Neutrophil (primary cell): ENCODE data around the gene FASLG.

Experiments used
- H3K27ac ChIP-seq: fragments of 200-600 bp; sonication (generic); 2 replicates; pipeline ENCODE4 v1.5.1; 2016; ENCODE audit warnings: mild to moderate bottlenecking, moderate library complexity
- H3K27me3 ChIP-seq: fragments of 200-600 bp; sonication (generic); 2 replicates; pipeline ENCODE4 v1.6.0; 2016; ENCODE audit warnings: mild to moderate bottlenecking
- H3K36me3 ChIP-seq: fragments of 200-600 bp; sonication (generic); 2 replicates; pipeline ENCODE4 v1.5.1; 2017
- H3K4me1 ChIP-seq, 2 experiments: fragments of 200-600 bp in 1 of 2; sonication (generic) in 1 of 2; 1 replicate in 1 of 2; 2 replicates in 1 of 2; pipeline versions ENCODE4 v1.5.1 to v1.6.1; 2013 to 2016; ENCODE audit warnings: low read depth in 1 of 2, low read length in 1 of 2, mild to moderate bottlenecking in 1 of 2, moderate library complexity in 1 of 2; ENCODE audit not compliant: control insufficient read depth in 1 of 2, insufficient read depth in 1 of 2
- H3K4me3 ChIP-seq, 2 experiments: fragments of 200-600 bp in 1 of 2; sonication (generic) in 1 of 2; 1 replicate in 1 of 2; 2 replicates in 1 of 2; pipeline ENCODE4 v1.5.1; 2013 to 2016; ENCODE audit warnings: low read depth in 1 of 2, low read length in 1 of 2, mild to moderate bottlenecking in 1 of 2, moderate library complexity in 1 of 2
- H3K9me3 ChIP-seq: fragments of 200-600 bp; sonication (generic); 2 replicates; pipeline ENCODE4 v1.5.1; 2016
- CTCF ChIP-seq: fragments of 200-600 bp; sonication (generic); IDR thresholded peaks from 2 replicates; pipeline ENCODE4 v1.5.1; 2016; ENCODE audit warnings: antibody characterized with exemption

FASLG gene

GRCh38 chr1:172628401-172628800, 30.5 kb upstream of the FASLG start:
- Histone ChIP-seq H3K9me3 (no peaks in the 10 kb centered on the region), H3K4me3 (no peak overlapping the region), H3K36me3 (no peaks in the 10 kb centered on the region), H3K4me1 (no peaks in the 10 kb centered on the region), H3K27me3 (no peaks in the 10 kb centered on the region), H3K27ac (no peak overlapping the region)
- TF ChIP-seq CTCF = no peak

GRCh38 chr1:172629170-172629569, 29.7 kb upstream of the FASLG start:
- Histone ChIP-seq H3K9me3 (no peaks in the 10 kb centered on the region), H3K36me3 (no peaks in the 10 kb centered on the region), H3K4me1 (no peaks in the 10 kb centered on the region), H3K27ac (no peak overlapping the region), H3K27me3 (no peaks in the 10 kb centered on the region), H3K4me3 (no peak overlapping the region)
- no peak for TF ChIP-seq CTCF

GRCh38 chr1:172629638-172630037, 29.3 kb upstream of the FASLG start:
- no peak for TF ChIP-seq CTCF
- Histone ChIP-seq H3K27me3 (no peaks in the 10 kb centered on the region), H3K9me3 (no peaks in the 10 kb centered on the region), H3K36me3 (no peaks in the 10 kb centered on the region), H3K4me3 (no peak overlapping the region), H3K27ac (no peak overlapping the region), H3K4me1 (no peaks in the 10 kb centered on the region)

GRCh38 chr1:172630056-172630818, 28.7 kb upstream of the FASLG start:
- no peak overlapping the region for H3K4me3 ChIP-seq
- no peaks in the 10 kb centered on the region for H3K9me3 ChIP-seq
- H3K4me1 ChIP-seq = no peaks in the 10 kb centered on the region
- no peak for TF ChIP-seq CTCF
- H3K27ac ChIP-seq = no peak overlapping the region
- no peaks in the 10 kb centered on the region for H3K27me3 ChIP-seq
- no peaks in the 10 kb centered on the region for H3K36me3 ChIP-seq

GRCh38 chr1:172630868-172631267, 28.0 kb upstream of the FASLG start:
- Histone ChIP-seq H3K27me3 (no peaks in the 10 kb centered on the region), H3K27ac (no peak overlapping the region), H3K9me3 (no peaks in the 10 kb centered on the region), H3K4me3 (no peak overlapping the region), H3K36me3 (no peaks in the 10 kb centered on the region), H3K4me1 (no peaks in the 10 kb centered on the region)
- TF ChIP-seq CTCF = no peak
